ENCODE data around the gene PLEKHA6.

DNA sequence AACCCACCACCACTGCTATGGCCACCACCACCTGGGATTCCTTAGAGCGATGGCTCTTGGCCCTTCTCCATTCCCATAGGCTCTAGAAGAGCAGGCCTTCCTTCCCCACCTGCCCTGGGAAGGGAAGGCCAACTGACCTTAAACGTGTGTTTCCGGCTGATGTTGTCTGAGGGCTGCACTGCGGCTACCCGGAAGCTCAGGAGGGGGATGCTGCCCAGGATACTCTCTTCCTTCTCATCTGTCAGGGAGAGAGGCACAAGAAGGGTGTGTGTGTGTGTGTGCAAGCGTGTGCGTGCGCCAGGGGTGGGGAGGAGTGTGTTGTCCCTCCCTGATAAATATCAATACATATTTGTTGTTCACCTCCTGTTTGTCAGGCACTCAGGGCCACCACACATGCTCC is 94.9 kb downstream of the PLEKHA6 start:
- TF ChIP-seq, protein P1, sequence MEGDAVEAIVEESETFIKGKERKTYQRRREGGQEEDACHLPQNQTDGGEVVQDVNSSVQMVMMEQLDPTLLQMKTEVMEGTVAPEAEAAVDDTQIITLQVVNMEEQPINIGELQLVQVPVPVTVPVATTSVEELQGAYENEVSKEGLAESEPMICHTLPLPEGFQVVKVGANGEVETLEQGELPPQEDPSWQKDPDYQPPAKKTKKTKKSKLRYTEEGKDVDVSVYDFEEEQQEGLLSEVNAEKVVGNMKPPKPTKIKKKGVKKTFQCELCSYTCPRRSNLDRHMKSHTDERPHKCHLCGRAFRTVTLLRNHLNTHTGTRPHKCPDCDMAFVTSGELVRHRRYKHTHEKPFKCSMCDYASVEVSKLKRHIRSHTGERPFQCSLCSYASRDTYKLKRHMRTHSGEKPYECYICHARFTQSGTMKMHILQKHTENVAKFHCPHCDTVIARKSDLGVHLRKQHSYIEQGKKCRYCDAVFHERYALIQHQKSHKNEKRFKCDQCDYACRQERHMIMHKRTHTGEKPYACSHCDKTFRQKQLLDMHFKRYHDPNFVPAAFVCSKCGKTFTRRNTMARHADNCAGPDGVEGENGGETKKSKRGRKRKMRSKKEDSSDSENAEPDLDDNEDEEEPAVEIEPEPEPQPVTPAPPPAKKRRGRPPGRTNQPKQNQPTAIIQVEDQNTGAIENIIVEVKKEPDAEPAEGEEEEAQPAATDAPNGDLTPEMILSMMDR (IDR thresholded peaks at IDR 0.05; ENCODE audit: poor library complexity, severe bottlenecking): no peak
- TF ChIP-seq EP300 (conservative IDR thresholded peaks at IDR 0.05; ENCODE audit: poor library complexity, severe bottlenecking): no peak
- TF ChIP-seq EZH2 (IDR thresholded peaks at IDR 0.05; ENCODE audit: borderline replicate concordance, insufficient read depth, low read length, poor library complexity, severe bottlenecking): no peak

Measured in neural cell (in vitro differentiated cells).